HG03103 (cell line): ENCODE measurements around the gene EML4.

Experiments
- ATAC-seq: cut with Tn5 transposase; IDR thresholded peaks from one replicate; pipeline ENCODE4 v1.9.1; 2021; ENCODE audit warnings: low read depth; ENCODE audit not compliant: unreplicated experiment

Gene EML4

DNA sequence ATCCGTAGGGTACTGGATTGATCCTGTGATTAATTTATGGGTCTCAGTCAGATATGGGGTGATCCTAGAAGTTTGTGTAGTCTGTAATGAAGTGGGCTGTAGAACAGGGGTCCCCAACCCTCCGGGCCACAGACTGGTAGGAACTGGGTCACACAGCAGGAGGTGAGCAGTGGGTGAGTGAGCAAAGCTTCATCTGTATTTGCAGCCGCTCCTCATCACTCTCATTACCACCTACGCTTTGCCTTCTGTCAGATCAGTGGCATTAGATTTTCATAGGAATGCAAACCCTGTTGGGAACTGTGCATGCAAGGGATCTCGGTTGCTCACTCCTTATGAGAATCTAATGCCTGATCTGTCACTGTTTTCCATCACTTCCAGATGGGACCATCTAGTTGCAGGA, 48.8 kb downstream of the EML4 start:
- no peak for ATAC-seq

DNA sequence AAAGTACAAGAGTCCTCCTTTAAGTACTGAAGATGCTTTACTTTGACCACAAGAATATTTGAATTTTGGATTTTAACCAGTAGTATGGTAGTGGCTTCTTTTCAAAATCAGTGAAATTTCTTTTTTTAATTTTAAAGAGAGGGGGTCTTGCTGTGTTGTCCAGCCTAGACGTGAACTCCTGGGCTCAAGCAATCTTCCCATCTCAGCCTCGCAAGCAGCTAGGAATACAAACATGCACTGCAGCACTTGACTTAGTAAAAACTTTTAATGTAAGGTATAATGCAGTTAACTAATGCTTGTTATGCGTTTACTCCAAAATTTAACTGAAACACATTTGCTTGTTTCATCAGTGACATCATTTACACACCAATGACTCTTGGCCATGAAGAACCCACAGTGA, 49.6 kb downstream of the EML4 start:
- no peak for ATAC-seq

DNA sequence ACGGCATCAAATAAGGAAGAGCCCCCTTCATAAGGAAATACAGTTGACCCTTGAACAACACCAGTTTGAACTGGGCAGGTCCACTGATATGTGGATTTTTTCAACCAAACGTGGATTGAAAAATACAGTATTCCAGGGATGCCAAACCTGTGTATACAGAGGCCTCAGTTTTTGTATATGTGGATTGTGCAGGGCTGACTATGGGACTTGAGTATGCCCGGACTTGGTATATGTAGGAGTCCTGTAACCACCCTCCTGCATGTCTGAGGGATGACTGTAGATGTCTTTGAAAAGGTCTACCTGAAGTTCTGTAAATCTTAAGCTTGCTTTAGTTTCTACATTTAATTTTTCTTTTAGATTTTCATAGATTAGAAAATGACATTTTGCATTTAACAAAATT, 50.0 kb downstream of the EML4 start:
- no peak for ATAC-seq

DNA sequence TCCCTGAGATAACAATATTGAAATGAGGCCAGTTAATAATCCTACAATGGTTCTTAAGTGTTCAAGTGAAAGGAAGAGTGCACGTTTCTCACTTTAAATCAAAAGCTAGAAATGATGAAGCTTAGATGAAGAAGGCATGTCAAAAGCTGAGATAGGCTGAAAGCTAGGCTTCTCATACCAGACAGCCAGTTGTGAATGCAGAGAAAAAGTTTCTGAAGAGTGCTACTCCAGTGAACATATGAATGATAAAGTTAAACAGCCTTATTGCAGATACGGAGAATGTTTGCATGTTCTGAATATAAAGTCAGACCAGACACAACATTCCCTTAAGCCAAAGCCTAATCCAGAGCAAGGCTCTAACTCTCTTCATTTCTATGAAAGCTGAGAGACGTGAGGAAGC, 51.4 kb downstream of the EML4 start:
- no peak for ATAC-seq

DNA sequence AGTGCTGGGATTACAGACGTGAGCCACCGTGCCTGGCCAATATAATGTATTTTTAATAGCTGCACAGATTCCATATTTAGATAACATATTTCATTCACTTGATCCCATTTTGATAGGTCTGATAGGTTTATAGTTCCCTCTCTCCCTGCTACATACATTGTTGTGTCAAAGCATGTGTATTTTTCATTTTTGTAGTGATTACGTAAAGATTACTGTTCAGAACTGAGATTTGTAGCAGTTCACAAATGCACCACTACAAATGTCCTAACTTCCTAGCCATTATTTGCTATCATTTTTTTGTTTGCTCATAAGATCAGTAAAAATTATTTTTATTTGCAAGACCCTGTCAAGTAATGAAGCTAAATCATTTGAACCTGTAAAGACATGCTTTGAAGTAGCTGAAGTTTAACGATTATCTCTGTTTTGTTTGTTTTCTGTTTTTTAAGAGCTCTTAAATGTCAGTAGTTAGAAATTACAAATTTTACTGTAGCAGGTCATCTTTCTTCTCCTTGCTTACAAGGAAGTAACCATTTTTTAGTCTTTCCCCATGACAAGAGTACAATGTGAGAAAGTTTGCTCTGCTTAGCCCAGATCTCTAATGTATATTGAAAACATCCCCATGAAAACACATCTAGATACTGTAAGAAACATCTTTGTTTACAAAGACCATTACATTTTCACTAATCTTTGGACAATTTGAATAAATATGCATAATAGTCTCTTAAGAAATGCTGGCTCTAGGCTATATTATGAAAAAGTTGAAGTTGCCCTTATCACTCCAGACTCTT, 54.1 kb downstream of the EML4 start:
- no peak for ATAC-seq

DNA sequence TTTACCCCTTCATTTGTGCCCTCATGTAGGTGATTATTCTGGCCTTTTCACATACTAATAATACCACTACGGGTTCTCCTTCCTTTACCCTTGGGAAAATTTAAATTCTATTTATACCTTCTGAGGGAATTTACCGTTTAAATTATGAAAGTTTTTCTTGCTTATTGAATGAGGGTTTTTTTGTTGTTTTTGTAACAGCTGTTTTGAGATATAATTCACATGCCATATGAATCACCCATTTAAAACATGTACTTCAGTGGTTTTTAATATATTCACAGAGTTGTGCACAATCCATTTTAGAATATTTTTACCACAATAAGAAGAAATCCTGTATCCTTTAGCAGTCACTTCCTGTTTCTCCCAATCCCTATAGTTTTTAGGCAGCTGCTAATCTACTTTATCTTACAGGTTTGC, 54.7 kb downstream of the EML4 start:
- ATAC-seq = no peak

DNA sequence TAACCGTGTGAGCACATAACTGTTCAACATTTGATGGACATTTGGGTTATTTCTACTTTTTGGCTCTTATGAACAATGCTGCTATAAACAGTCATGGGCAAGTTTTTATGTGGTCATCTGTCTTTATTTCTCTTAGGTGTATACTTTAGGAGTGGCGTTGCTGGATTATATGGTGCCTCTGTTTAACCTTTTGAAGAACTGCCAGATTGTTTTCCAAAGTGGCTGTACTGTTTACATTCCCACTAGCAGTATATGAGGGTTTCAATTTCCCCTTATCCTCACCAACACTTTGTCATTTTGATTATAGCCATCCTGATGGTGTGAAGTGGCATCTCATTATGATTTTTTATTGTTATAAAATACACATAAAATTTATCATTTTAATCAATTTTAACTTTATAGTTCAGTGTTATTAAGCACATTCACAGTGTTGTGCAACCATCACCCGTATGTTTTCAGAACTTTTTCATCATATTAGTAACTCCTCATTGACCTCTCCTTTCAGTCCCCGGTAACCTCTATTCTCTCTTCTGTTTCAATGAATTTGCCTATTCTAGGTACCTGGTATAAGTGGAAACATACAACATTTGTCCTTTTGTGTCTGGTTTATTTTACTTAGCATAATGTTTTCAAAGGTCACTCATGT, 55.4 kb downstream of the EML4 start:
- no peak for ATAC-seq

DNA sequence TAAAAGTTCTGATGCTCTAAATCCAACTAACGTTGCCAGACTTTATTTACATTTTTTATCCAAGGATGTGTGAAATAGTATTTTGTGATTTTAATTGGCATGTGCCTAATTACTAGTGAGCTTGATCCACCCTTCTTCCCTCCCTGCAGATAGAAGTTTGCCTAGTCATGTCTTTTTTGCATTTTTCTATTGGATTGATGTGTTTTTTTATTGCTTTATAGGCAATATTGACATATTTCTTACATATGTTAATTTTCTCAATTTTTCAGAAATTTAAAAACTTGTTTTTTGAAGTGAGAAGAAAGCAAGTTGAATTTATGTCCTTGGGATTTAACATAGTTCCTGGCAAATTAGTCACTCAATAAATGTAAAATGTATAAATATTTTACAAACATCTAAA, 56.4 kb downstream of the EML4 start:
- no peak for ATAC-seq

DNA sequence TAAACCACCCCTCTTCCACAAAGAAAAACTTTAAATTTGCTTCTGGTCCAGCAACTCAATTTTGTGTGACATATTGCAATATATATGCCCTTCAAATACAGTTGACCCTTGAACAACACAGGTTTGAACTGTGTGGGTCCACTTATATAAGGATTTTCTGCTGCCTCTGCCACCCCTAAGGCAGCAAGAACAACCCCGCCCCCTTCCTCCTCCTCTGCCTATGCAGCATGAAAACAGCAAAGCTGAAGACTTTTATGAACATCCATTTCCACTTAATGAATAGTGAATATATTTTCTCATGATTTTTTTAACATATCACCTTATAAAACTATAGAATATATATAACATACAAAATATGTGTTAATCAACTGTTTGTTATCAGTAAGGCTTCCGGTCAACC, 58.3 kb downstream of the EML4 start:
- ATAC-seq = no peak

DNA sequence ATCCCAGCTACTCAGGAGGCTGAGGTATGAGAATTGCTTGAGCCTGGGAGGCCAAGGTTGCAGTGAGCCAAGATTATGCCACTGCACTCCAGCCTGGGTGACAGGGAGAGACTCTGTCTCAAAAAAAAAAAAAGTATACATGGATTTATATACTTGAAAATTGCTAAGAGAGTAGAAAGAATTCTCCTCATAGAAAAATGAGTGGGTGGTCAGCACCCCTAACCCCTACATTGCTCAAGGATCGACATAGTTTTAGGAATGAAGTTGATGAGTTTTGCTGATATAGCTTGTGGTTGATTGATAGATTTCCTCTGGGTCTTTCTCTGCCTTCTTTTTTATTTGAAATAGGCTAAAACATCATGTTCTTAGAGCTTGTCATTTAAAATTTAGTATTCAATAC, 58.9 kb downstream of the EML4 start:
- ATAC-seq = no peak

DNA sequence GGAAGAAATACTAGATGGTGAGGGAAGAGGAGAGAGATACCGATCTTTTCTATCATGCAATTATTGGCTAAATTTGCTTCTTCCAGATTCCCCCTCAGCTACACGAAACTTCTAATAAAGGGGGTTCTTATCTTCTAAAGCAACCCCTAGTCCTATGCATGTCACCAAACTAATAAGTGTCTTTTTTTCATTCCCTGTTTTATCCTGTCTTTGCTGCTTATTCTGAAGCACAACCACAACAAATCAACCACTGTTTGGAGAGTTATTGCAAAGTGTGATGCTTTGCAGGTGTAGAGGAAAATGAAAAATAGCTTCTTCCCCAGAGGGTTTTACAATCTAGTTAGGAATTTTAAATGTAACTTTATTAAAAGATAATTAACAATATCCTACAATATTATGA, 60.8 kb downstream of the EML4 start:
- ATAC-seq = no peak

DNA sequence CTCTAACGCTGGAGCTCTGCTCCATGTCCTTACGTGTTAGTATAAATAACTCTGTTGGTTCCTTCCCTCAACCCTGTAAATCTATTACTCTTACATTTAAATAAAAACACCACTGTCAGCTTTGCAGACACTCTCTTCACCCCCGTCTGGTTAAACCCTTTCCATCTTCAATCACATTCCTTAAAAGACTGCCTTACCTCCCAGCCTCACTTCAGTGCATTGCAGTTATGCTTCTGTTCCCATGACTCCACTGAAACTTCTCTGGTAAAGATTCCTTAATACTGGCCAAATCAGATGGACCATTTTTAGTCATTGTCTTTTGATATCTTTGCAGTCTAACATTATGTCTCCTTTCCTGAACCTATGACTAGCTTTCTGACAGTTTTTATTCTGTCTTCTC, 61.7 kb downstream of the EML4 start:
- no peak for ATAC-seq

DNA sequence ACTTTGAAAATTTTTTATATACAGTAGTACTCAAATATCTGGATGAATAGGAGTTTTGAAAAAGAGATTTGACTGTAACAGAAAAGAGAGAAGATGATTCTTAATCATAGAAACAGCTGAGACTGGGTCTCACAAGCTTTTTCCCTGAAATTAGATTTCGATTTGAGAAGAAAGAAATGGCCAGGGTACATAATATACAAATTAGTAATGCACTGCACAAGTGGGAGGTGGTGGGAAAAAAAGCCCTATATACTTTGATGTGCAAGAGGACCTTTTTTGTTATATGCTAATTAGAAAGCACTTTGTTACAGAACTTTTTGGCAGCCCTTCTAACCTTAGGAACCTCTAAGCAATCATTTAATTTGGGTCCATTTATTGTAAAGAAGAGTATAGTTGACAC, 62.9 kb downstream of the EML4 start:
- ATAC-seq = no peak

DNA sequence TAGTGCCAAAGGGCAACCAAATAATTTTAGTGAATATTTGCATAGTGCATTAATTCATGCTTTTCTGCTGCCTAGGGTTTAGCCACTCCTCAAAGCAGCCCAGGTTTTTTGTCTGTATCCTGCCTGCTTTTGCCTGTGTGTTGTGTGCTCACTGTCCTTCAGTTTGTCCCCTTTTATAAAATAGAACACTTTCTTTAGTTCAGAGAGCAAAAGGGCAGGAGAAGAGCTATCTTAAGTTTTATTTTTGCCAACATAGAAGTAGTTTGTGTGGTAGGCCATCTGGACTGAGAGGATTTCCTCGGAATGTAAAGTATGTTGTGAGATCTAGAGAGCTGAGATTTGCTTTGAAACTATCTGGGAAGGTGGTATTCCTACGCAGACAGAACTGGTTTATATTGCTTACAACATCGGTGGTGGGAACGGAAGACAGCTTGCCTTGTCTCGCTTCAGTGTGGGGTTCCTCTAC, 64.9 kb downstream of the EML4 start:
- no peak for ATAC-seq

DNA sequence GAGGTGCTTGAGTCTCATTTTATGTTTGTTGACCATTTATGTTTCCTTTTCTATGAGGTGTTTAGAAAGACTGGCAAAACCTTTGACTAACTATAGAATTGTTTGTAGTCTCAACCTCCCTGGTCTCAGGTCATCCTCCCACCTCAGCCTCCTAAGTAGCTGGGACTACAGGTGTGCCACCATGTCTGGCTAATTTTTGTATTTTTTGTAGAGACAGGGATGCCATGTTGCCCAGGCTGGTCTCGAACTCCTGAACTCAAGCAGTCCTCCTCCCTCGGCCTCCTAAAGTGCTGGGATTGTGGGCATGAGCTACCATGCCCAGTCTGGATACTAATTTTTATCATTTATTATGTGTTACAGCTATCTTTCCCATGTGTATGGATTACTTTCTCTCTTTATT, 67.8 kb downstream of the EML4 start:
- ATAC-seq = no peak

DNA sequence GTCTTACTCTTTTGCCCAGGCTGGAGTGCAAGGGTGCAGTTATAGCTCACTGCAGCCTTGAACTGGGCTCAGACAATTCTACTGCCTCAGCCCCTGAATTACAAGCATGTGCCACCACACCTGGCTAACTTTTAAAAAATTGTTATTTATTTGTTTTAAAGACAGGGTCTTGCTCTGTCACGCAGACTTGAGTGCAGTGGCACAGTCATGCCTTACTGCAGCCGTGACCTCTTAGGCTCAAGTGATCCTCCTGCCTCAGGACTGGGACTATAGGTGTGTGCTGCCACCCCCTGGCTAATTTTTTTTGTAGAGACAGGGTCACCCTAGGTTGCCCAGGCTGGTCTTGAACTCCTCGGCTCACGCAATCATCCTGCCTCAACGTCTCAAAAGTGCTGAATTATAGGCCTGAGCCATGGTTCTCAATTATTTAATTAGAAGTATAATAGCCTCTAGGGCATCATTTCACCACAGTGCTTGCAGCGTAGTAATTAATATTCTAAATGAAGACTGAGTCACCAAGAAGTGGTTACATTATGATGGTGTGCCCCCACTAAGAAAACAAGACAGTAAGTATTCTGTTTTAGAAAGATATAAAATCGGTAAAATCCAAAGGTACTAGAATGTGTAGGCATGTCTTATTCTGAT, 69.6 kb downstream of the EML4 start:
- ATAC-seq = peak; percentile 81

DNA sequence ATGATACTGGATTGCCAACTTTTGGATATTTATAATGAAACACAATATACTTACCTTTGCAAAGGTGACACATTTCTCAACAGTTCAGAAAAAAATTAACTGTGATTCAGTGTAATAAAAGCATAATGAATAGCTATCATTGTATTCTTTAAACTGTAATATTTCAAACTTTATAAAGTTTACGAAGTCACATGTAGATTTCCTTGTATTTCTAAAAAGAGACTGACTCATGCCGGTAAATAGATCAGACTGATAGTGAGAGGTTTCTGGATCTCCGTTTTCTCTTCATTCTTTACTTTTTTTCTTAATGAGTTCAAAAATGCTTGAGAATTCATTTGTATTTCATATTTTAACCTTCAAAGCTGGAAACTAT, 70.1 kb downstream of the EML4 start:
- ATAC-seq = no peak

DNA sequence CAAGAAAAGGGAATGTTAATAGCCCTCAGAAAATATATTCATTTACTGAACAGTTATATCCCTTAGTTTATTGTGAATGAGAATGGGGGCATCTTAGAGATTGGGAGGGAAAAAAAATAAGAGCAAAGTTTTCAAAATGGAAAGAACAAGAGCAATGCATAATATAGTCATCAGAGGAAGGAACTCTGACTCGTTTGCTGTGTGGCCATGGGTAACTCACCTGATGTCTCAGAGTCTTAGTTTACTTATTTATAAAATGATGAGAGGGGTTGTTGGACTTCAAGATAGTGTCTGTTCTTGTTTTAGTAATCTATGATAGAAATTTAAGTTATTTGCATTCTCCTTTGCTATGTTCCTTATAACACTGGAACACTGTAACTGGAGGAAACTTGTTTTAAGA, 70.7 kb downstream of the EML4 start:
- no peak for ATAC-seq

DNA sequence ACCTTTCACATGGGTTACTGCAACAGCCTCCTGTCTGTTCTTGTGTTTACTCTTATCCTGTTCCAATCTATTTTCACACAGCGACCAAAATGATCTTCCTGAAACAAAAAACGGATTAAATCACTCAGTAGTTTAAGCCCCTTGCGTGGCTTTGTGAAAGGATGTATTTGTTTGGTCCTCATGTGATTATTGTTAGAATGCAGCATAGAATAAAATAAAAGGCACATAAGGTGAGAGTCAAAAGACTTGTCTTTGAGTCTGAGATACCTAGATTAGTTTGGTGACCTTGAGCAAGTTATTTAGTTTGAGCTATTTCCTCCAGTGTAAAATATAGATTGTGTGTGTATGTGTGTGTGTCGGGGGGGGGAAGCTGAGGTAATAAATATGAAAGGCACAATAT, 72.4 kb downstream of the EML4 start:
- ATAC-seq = no peak

DNA sequence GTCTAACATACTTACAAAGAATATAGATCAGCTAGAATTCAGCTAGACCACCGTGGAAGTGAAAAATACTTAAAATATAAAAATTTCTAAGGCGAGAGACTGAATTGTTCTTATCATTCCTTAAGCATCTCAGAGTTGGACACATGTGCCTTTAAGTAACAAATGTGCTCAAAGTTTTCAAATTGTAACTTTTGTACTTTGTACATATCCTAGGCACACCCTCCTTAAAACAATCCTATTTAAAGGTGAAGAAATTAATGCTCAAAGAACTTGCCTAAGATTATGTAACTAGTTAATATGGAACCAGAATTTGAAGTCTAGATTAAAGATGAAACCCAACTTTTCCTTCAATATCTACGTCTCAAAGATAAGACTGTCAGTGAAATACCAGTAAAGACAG, 74.1 kb downstream of the EML4 start:
- no peak for ATAC-seq

DNA sequence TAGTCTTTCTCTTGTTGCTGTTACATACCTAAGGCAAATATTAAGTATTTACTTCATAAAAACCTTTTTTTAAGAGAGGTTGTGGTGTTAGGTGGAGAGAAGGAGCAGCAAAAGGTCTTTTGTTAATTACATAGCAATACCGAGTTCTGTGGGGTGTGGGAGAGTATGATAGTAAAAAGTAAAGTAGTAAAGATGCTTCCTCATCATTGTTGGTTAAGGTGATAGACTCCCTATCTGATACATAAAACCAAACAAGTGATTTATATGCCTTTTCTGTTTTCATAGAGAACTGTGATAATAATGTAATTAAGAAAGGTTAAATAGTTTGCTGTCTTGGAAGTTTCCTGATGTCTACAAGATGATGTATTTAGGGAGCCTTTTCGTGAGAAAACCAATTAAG, 75.4 kb downstream of the EML4 start:
- no peak for ATAC-seq

DNA sequence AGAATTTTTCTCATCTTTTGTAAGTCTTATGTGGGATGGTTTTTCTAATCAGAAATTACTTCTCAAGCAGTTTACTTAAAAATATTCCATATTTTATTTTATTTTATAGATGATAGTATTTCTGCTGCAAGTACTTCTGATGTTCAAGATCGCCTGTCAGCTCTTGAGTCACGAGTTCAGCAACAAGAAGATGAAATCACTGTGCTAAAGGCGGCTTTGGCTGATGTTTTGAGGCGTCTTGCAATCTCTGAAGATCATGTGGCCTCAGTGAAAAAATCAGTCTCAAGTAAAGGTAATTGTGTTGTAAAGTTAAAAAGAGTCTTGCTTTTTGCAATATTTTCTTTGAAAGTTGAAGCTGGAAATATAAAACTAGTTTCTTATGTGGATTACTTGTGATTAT, 76.2 kb downstream of the EML4 start:
- no peak for ATAC-seq
